NT2/D1 (cell line): ENCODE measurements around the gene TRIM37.

Source experiments
- SUZ12 ChIP-seq: IDR thresholded peaks from 2 replicates; pipeline ENCODE4 v1.6.1; 2011; ENCODE audit not compliant: insufficient read length, insufficient read depth; ENCODE audit errors: extremely low read depth
- YY1 ChIP-seq: IDR thresholded peaks from 2 replicates; pipeline ENCODE4 v1.6.1; 2011; ENCODE audit not compliant: insufficient read length, insufficient read depth
- ZNF274 ChIP-seq: IDR thresholded peaks from 2 replicates; pipeline ENCODE4 v1.6.1; 2011; ENCODE audit warnings: mild to moderate bottlenecking, low read depth, low read length

DNA sequence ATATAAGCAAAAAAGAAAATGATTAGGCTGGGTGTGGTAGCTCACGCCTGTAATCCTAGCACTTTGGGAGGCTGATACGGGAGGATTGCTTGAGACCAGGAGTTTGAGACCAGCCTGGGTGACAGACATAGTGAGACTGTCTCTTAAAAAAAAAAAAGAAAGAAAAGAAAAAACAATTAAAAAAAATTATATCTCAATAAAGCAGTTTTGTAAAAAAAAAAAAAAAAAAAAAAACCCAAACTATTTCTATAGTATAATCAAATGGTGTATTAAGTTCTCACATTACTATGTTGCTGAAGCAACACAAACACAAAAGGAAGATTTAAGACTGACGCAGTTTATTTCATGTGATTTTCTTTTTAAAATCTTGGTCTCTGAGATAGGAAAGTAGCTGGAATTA is 140.5 kb downstream of the TRIM37 start:
- no peak for TF ChIP-seq YY1
- no peak for TF ChIP-seq ZNF274
- TF ChIP-seq SUZ12: no peak
